ENCODE measurements around the gene AZU1.
"Not testable (repeated sequence)": the region's sequence is repeated elsewhere in the genome, so short reads cannot be mapped to it uniquely, and the experiment has no call there.

AZU1 gene

GRCh38 chr19:829129-829758, 1.6 kb downstream of the AZU1 start:
- no peak for DNase-seq (ENCODE audit: low read depth, low spot score)

GRCh38 chr19:831407-832369, 4.1 kb downstream of the AZU1 start:
- DNase-seq (ENCODE audit: low read depth, low spot score): no peak

GRCh38 chr19:834216-834615, 6.6 kb downstream of the AZU1 start:
- no peak for DNase-seq (ENCODE audit: low read depth, low spot score)

- DNase-seq (ENCODE audit: low read depth, low spot score): no peak
Observed at GRCh38 chr19:835210-835810, 7.7 kb downstream of the AZU1 start.

GRCh38 chr19:840519-841206, 13.0 kb downstream of the AZU1 start, which contains the start of gene PRTN3:
PRTN3 (plus strand) TSS chr19:840999; CDS start chr19:841009, 10 bp downstream.
- DNase-seq (ENCODE audit: low read depth, low spot score): no peak

DNA sequence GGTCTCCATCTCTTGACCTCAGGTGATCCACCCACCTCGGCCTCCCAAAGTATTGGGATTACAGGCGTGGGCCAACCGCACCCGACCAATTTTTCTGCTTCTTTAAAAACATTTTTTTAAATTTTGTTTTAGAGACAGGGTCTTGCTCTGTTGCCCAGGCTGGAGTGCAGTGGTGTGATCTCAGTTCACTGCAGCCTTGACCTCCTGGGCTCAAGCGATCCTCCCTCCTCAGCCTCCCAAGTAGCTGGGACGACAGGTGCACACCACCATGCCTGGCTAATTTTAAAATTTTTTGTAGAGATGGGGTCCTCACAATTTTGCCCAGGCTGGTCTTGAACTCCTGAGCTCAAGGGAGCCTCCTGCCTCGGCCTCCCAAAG, 15.2 kb downstream of the AZU1 start:
- not testable (repeated sequence) for DNase-seq (ENCODE audit: low read depth, low spot score)

DNA sequence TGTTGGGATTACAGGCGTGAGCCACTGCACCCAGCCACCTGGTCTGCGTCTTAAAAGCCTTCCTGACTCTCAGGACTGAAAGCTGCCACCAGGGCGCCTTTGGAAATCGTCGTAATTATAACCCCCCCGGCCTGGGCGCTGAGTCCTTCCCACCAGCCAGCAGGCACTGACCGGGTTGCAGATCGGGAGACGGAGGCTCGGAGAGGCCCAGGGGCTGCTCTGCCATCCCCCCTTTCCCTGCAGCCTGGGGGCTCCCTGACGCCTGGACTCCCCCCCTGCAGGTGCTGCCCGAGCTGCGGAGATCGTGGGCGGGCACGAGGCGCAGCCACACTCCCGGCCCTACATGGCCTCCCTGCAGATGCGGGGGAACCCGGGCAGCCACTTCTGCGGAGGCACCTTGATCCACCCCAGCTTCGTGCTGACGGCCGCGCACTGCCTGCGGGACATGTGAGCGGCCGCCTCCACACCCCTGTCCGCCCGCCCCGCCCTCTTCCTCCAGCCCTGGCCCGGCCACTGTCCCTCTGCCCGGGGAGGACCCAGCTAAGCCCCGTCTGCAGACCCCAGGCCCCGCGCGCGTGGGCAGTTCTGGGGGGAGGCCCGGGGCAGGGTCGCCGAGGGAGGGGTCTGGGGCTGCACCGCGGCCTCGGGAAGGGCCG, 15.7 kb downstream of the AZU1 start:
- DNase-seq (ENCODE audit: low read depth, low spot score): peak; percentile 53

DNA sequence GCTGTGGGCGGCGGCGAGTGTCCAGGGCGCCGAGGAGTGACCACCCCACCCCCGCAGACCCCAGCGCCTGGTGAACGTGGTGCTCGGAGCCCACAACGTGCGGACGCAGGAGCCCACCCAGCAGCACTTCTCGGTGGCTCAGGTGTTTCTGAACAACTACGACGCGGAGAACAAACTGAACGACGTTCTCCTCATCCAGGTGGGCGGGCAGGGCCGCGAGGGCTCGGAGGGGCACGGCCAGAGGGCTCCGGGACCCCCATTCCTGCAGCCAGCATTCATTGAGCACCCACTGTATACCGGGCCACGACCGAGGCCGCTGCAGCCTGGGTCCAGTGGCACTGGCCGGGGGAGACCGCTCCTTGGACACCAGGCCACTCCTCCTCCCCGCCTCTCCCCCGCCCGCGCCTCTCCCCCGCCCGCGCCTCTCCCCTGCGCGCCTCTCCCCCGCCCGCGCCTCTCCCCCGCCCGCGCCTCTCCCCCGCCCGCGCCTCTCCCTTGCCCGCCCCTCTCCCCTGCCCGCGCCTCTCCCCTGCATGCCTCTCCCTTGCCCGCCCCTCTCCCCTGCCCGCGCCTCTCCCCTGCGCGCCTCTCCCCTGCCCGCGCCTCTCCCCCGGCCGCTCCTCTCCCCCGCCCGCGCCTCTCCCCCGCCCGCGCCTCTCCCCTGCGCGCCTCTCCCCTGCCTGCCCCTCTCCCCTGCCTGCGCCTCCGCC, 16.4 kb downstream of the AZU1 start:
- no peak for DNase-seq (ENCODE audit: low read depth, low spot score)

DNA sequence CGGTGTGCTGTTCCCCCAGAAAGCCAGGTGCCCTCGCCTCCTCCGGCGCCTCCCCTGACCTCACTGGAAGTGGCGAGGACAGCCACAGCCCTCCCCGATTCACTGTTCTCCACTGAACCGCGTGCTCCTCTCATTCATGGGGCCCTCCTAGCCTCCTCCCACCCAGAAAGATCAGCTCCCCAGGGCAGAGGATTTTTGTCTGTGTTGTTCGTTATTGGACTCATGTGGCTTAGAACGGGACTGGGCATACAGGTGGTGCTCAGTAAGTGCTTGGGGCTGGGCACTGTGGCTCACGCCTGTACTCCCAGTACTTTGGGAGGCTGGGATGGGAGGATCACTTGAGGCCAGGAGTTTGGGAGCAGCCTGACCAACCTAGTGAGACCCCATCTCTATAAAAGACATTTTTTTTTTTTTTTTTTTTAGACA, 16.9 kb downstream of the AZU1 start:
- no peak for DNase-seq (ENCODE audit: low read depth, low spot score)

DNA sequence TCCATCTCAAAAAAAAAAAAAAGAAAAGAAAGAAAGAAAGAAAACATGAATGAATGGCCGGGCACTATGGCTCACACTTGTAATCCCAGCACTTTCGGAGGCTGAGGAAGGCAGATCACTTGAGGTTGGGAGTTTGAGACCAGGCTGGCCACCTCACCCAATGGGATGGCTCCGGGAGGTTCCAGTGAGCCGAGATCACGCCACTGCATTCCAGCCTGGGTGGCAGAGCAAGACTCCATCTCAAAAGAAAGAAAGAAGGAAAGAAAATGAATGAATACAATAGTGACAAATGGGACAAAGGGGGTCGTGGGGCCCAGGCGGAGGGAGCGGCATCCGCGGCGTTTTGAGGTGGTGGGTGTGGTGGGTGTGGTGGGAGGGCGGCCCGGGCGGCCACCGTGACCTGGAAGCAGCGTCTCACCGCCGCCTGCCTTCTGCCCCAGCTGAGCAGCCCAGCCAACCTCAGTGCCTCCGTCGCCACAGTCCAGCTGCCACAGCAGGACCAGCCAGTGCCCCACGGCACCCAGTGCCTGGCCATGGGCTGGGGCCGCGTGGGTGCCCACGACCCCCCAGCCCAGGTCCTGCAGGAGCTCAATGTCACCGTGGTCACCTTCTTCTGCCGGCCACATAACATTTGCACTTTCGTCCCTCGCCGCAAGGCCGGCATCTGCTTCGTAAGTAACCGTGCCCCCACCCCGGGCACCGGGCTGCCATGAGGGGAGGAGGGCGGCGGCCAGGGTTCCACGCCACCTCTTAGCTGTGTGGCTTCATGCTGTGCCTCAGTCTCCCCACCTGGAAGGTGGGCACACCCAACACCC, 18.3 kb downstream of the AZU1 start:
- DNase-seq (ENCODE audit: low read depth, low spot score): no peak

DNA sequence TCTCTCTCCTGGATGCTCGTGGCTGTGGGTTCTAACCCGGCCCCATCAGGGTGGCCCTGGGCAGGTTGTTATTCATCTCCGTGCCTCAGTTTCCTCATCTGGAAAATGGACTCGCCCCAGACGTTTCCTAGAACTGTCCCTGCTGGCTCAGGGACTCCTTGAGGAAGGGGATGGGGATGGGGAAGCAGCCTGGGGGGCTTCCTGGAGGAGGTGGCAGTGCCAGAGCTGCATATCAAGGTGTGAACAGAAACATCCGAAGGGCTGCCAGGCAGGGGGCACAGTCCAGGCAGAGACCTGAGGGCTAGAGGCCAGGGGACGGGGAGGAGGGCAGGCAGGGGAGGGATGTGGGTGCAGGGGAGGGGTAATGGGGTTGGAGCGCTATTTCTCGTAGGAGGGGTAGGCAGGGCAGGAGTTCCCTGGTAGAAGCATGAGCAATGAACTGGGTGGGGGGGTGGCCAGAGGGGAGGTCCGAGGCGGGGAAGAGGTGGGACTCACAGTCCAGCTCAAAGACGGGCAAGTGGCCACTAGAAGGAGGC, 20.8 kb downstream of the AZU1 start:
- DNase-seq (ENCODE audit: low read depth, low spot score): no peak

GRCh38 chr19:849195-849594, 21.6 kb downstream of the AZU1 start:
- not testable (repeated sequence) for DNase-seq (ENCODE audit: low read depth, low spot score)

- peak; percentile 94 for DNase-seq (ENCODE audit: low read depth, low spot score)
Observed at GRCh38 chr19:850221-850978, 22.8 kb downstream of the AZU1 start.

- DNase-seq (ENCODE audit: low read depth, low spot score): no peak
Observed at GRCh38 chr19:850979-851335, 23.3 kb downstream of the AZU1 start.

DNA sequence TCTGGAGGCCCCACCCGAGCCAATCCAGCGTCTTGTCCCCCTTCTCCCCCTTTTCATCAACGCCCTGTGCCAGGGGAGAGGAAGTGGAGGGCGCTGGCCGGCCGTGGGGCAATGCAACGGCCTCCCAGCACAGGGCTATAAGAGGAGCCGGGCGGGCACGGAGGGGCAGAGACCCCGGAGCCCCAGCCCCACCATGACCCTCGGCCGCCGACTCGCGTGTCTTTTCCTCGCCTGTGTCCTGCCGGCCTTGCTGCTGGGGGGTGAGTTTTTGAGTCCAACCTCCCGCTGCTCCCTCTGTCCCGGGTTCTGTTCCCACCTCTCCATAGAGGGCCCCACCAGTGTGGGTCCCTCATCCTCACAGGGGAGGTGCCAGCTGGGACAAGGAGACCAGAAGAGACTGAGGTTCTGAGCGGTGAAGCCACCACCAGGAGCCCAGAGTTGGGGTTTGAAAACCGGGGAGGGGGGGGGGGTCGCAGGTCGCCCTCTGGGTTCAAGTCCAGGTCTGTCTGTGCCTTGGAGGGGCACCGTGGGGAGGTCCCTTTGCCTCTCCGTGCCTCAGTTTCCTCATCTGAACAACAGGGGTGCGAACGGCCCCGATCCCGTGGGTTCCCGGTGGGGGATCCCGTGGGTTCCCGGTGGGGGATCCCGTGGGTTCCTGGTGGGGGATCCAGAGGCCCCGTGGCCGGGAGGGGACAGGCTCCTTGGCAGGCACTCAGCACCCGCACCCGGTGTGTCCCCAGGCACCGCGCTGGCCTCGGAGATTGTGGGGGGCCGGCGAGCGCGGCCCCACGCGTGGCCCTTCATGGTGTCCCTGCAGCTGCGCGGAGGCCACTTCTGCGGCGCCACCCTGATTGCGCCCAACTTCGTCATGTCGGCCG, 24.7 kb downstream of the AZU1 start, which contains the start of gene ELANE:
Gene ELANE, plus strand, starts transcription at position 168 of the 878 bp plus-strand sequence. Its CDS starts 26 bp downstream, at position 194.
- DNase-seq (ENCODE audit: low read depth, low spot score): no peak

- no peak for DNase-seq (ENCODE audit: low read depth, low spot score)
Observed at GRCh38 chr19:853014-853585, 25.5 kb downstream of the AZU1 start.

DNA sequence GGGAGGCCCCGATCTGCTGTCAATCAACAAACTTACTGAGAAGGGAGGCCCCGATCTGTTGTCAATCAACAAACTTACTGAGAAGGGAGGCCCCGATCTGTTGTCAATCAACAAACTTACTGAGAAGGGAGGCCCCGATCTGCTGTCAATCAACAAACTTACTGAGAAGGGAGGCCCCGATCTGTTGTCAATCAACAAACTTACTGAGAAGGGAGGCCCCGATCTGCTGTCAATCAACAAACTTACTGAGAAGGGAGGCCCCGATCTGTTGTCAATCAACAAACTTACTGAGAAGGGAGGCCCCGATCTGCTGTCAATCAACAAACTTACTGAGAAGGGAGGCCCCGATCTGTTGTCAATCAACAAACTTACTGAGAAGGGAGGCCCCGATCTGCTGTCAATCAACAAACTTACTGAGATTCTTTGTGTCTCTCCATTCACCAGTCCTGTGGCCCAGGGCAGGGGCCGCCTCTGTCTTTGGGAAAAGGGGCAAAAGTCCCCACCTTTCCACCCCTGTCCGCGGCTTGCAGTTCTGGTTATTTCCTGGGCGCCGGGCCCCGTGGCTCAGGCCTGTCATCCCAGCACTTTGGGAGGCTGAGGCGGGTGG, 26.1 kb downstream of the AZU1 start:
- DNase-seq (ENCODE audit: low read depth, low spot score): not testable (repeated sequence)

Measured in ELF-1 (cell line).